ENCODE data around the gene DYNLT1. TPM values are rescaled to one million over a fixed set of nuclear protein-coding genes. Genes with fewer than 3 reads are reported as not detected.

The DYNLT1 gene
- total RNA-seq, 1 experiment from 2014 or later: 105 TPM

GRCh38 chr6:158604048-158604406 is 40.5 kb downstream of the DYNLT1 start:
- no peak overlapping the region for H3K56ac ChIP-seq (ENCODE audit: insufficient read length, low read depth, low read length)
- Mint-ChIP-seq H3K36me3 (ENCODE audit: insufficient read depth in 1 of 3, low read depth in 3 of 3) (peaks cover 20 to 59% (median 50%) of the 10 kb centered on the region in 3 experiments), H3K4me1 (no peaks in the 10 kb centered on the region; a peak in 1 of 4 replicates), H3K4me3 (no peak overlapping the region), H3K27me3 (ENCODE audit: low read depth) (no peaks in the 10 kb centered on the region), H3K27ac (no peak overlapping the region; a peak in 1 of 7 replicates), H3K9me3 (no peaks in the 10 kb centered on the region)
- no peak overlapping the region for H4K8ac ChIP-seq (replicated peaks; ENCODE audit: insufficient read length, low read depth, low read length)
- H3K4ac ChIP-seq (ENCODE audit: low read depth, low read length): no peak overlapping the region
- H4K91ac ChIP-seq (ENCODE audit: insufficient read length, low read depth, low read length): no peak overlapping the region
- H2AFZ ChIP-seq (ENCODE audit: low read length): no peak overlapping the region
- no peak overlapping the region for H2AK5ac ChIP-seq (ENCODE audit: insufficient read length, low read length)
- H3K9me3 ChIP-seq (ENCODE audit: control insufficient read depth, low read depth, low read length): no peaks in the 10 kb centered on the region
- H3K27me3 ChIP-seq (ENCODE audit: insufficient read depth, low read length): no peaks in the 10 kb centered on the region
- DNase-seq: no peak
- H3K4me1 ChIP-seq (ENCODE audit: insufficient read depth, low read length): no peaks in the 10 kb centered on the region
- no peak overlapping the region for H3K4me2 ChIP-seq (ENCODE audit: insufficient read depth, insufficient read length, low read length)
- H2BK15ac ChIP-seq (ENCODE audit: low read depth, low read length): no peak overlapping the region
- H2BK120ac ChIP-seq (ENCODE audit: low read depth, low read length, poor library complexity, severe bottlenecking): no peak overlapping the region
- no peak overlapping the region for H3K14ac ChIP-seq (ENCODE audit: insufficient read depth, low read length)
- H4K5ac ChIP-seq (ENCODE audit: insufficient read length, low read depth, low read length): peak overlapping the region; percentile 73
- no peak overlapping the region for H3K27ac ChIP-seq (ENCODE audit: insufficient read length, low read depth, low read length)
- no peak overlapping the region for H3K9ac ChIP-seq (ENCODE audit: extremely low read depth, insufficient read length, low read length)
- H2BK5ac ChIP-seq (ENCODE audit: insufficient read length, low read length): no peak overlapping the region
- no peak overlapping the region for H2BK12ac ChIP-seq (ENCODE audit: insufficient read length, low read depth, low read length)
- H3K79me2 ChIP-seq (ENCODE audit: insufficient read depth, low read length): 0 out of 2 replicates have a peak, but pooled peaks cover 2% of the 10 kb centered on the region
- TF ChIP-seq CTCF (conservative IDR thresholded peaks at IDR 0.05): no peak
- H3K79me1 ChIP-seq (ENCODE audit: insufficient read depth, low read depth, low read length, poor library complexity, severe bottlenecking): no peaks in the 10 kb centered on the region
- no peaks in the 10 kb centered on the region for H3K23me2 ChIP-seq (ENCODE audit: insufficient read length, low read depth, low read length, poor library complexity, severe bottlenecking)
- no peak overlapping the region for H3K23ac ChIP-seq (ENCODE audit: insufficient read length, low read depth, low read length)
- H2BK20ac ChIP-seq (ENCODE audit: low read depth, low read length, poor library complexity, severe bottlenecking): no peak overlapping the region
- no peak overlapping the region for H3T11ph ChIP-seq (ENCODE audit: low read length)
- WGBS (ENCODE audit: extremely low coverage, insufficient read length, low lambda C conversion rate): no CpG with 5 or more reads among the region's 6 CpGs
- H3K18ac ChIP-seq (ENCODE audit: insufficient read length, low read depth, low read length): no peak overlapping the region
- no peaks in the 10 kb centered on the region for H4K20me1 ChIP-seq (ENCODE audit: control insufficient read depth, insufficient read depth, insufficient read length)
